Testis (tissue), 2 donors: Measurements from ENCODE around the gene TBC1D22A.

Source experiments
- CTCF ChIP-seq, 3 experiments: fragments of 450-650 bp in 2 of 3; fragments of 200-600 bp in 1 of 3; sonication (generic) in 1 of 3; IDR thresholded peaks; one replicate each; pipeline ENCODE4 v1.5.1; 2016 to 2019; ENCODE audit warnings: antibody characterized with exemption in 3 of 3, mild to moderate bottlenecking in 2 of 3, moderate library complexity in 1 of 3
- POLR2A ChIP-seq: fragments of 450-650 bp; IDR thresholded peaks from one replicate; pipeline ENCODE4 v1.6.1; 2017; ENCODE audit warnings: antibody characterized with exemption, mild to moderate bottlenecking, moderate library complexity

GRCh38 chr22:47076758-47077157 lies 314.3 kb downstream of the TBC1D22A start:
- no peak for TF ChIP-seq CTCF (IDR thresholded peaks at IDR 0.05)
- TF ChIP-seq POLR2A: no peak
